Liver (tissue), 9 donors: ENCODE measurements around the gene BAG2. TPM values are rescaled to one million over a fixed set of nuclear protein-coding genes. Genes with fewer than 3 reads are reported as not detected.

Experiments used
- DNase-seq: peaks from one replicate; pipeline ENCODE4 v3.0.0-alpha.2; 2017; ENCODE audit warnings: low spot score
- H3K27ac ChIP-seq, 2 donors: one replicate each; pipeline ENCODE4 v1.7.0; 2013; ENCODE audit warnings: inconsistent platforms in 2 of 2, low read length in 2 of 2, control low read depth in 1 of 2, low read depth in 1 of 2, mild to moderate bottlenecking in 1 of 2
- H3K27me3 ChIP-seq, 4 donors: one replicate each; pipeline versions ENCODE4 v1.6.1 to v1.7.0; 2013; ENCODE audit warnings: low read length in 3 of 4, inconsistent platforms in 1 of 4, mild to moderate bottlenecking in 1 of 4, moderate library complexity in 1 of 4; ENCODE audit not compliant: control insufficient read depth in 4 of 4, insufficient read depth in 4 of 4
- H3K36me3 ChIP-seq, 4 donors: one replicate each; pipeline versions ENCODE4 v1.6.1 to v1.7.0; 2013; ENCODE audit warnings: low read length in 3 of 4, mild to moderate bottlenecking in 3 of 4, low read depth in 1 of 4, moderate library complexity in 1 of 4; ENCODE audit not compliant: control insufficient read depth in 4 of 4, insufficient read depth in 3 of 4
- H3K4me1 ChIP-seq, 4 donors: one replicate each; pipeline versions ENCODE4 v1.6.1 to v1.7.0; 2013; ENCODE audit warnings: low read length in 3 of 4, mild to moderate bottlenecking in 3 of 4, moderate library complexity in 1 of 4; ENCODE audit not compliant: control insufficient read depth in 4 of 4, insufficient read depth in 4 of 4
- H3K4me3 ChIP-seq, 3 donors: one replicate each; pipeline versions ENCODE4 v1.6.1 to v1.7.0; 2013; ENCODE audit warnings: low read length in 3 of 3, control low read depth in 1 of 3, low read depth in 1 of 3, mild to moderate bottlenecking in 1 of 3
- H3K9ac ChIP-seq, 2 donors: one replicate each; pipeline ENCODE4 v1.7.0; 2013; ENCODE audit warnings: low read length in 2 of 2, mild to moderate bottlenecking in 2 of 2, moderate library complexity in 2 of 2, control low read depth in 1 of 2, low read depth in 1 of 2
- H3K9me3 ChIP-seq, 4 donors: one replicate each; pipeline versions ENCODE4 v1.6.1 to v1.7.0; 2013; ENCODE audit warnings: low read length in 3 of 4; ENCODE audit not compliant: control insufficient read depth in 4 of 4
- ATF3 ChIP-seq: IDR thresholded peaks from 2 replicates; pipeline ENCODE4 v1.6.1; 2016; ENCODE audit warnings: antibody characterized with exemption
- EGR1 ChIP-seq, 2 donors: IDR thresholded peaks; 2 replicates each; pipeline ENCODE4 v1.6.1; 2016 to 2018; ENCODE audit warnings: antibody characterized with exemption in 2 of 2, low read depth in 2 of 2
- FOXA1 ChIP-seq: IDR thresholded peaks from 2 replicates; pipeline ENCODE4 v1.6.1; 2016; ENCODE audit warnings: antibody characterized with exemption
- FOXA2 ChIP-seq: IDR thresholded peaks from 2 replicates; pipeline ENCODE4 v1.6.1; 2016; ENCODE audit warnings: antibody characterized with exemption
- GABPA ChIP-seq, 2 donors: IDR thresholded peaks in 1 of 2; conservative IDR thresholded peaks in 1 of 2; 2 replicates each; pipeline ENCODE4 v1.6.1; 2016; ENCODE audit warnings: antibody characterized with exemption in 2 of 2, mild to moderate bottlenecking in 1 of 2, moderate library complexity in 1 of 2
- HNF4A ChIP-seq, 2 donors: conservative IDR thresholded peaks; 2 replicates each; pipeline ENCODE4 v1.6.1; 2016; ENCODE audit warnings: antibody characterized with exemption in 2 of 2, mild to moderate bottlenecking in 2 of 2
- HNF4G ChIP-seq: IDR thresholded peaks from 2 replicates; pipeline ENCODE4 v1.6.1; 2016; ENCODE audit warnings: antibody characterized with exemption
- JUND ChIP-seq, 2 donors: IDR thresholded peaks; 2 replicates each; pipeline ENCODE4 v1.6.1; 2016; ENCODE audit warnings: antibody characterized with exemption in 2 of 2
- MAX ChIP-seq: IDR thresholded peaks from 2 replicates; pipeline ENCODE4 v1.6.1; 2016; ENCODE audit warnings: antibody characterized with exemption
- NR2F2 ChIP-seq: IDR thresholded peaks from 2 replicates; pipeline ENCODE4 v1.6.1; 2016; ENCODE audit warnings: antibody characterized with exemption
- RAD21 ChIP-seq, 2 donors: IDR thresholded peaks; 2 replicates each; pipeline ENCODE4 v1.6.1; 2016; ENCODE audit warnings: antibody characterized with exemption in 2 of 2, mild to moderate bottlenecking in 2 of 2
- RXRA ChIP-seq, 2 donors: IDR thresholded peaks; 2 replicates each; pipeline ENCODE4 v1.6.1; 2017 to 2018; ENCODE audit warnings: antibody characterized with exemption in 2 of 2, mild to moderate bottlenecking in 1 of 2
- SP1 ChIP-seq: IDR thresholded peaks from 2 replicates; pipeline ENCODE4 v1.6.1; 2018; ENCODE audit warnings: antibody characterized with exemption, mild to moderate bottlenecking
- TAF1 ChIP-seq: conservative IDR thresholded peaks from 2 replicates; pipeline ENCODE4 v1.6.1; 2016; ENCODE audit warnings: antibody characterized with exemption, mild to moderate bottlenecking
- YY1 ChIP-seq: IDR thresholded peaks from 2 replicates; pipeline ENCODE4 v1.6.1; 2016; ENCODE audit warnings: antibody characterized with exemption, mild to moderate bottlenecking
- ZBTB33 ChIP-seq: IDR thresholded peaks from 2 replicates; pipeline ENCODE4 v1.6.1; 2016; ENCODE audit warnings: antibody characterized with exemption
- WGBS: extraction: QIAGEN DNeasy Blood & Tissue Kit; methylation state at CpG from one replicate; pipeline ENCODE4 v1.1.7; 2013; 5-methylcytosine and 5-hydroxymethylcytosine counted together
- polyA plus RNA-seq, 2 donors: library from polyadenylated mRNA; stranded (reverse) in 1 of 2; unstranded in 1 of 2; fragments of 200-250 nt in 1 of 2; fragments of >200 nt in 1 of 2; fragmentation: Nextera tagmentation in 1 of 2; extraction: Ambion mirVana in 1 of 2; gene quantifications; one replicate each; pipeline versions ENCODE4 v1.2.1 to v1.2.3, GENCODE V29; 2013 to 2015
- total RNA-seq, 2 donors: library from RNA; depleted of rRNA; stranded (reverse); fragments of >200 nt; gene quantifications; one replicate each; pipeline ENCODE4 v1.2.3, GENCODE V29; 2014
- TF ChIP-seq, protein P1 (sequence below): IDR thresholded peaks from 2 replicates; pipeline ENCODE4 v1.6.1; 2016; ENCODE audit warnings: antibody characterized with exemption, mild to moderate bottlenecking
- TF ChIP-seq, protein P2 (sequence below): fragments of 150-350 bp; IDR thresholded peaks from 2 replicates; pipeline ENCODE4 v1.5.1; 2017; ENCODE audit warnings: improper control_type of control experiment, low read depth, low read length; ENCODE audit not compliant: missing input control
- donor health status: healthy.
- donor health status: healthy.
- donor health status: healthy.
- donor health status: healthy.
- donor health status: healthy.

BAG2 gene
- total and polyA plus RNA-seq, 4 donors: 1.8 to 4.9 (median 3.1) TPM

- Histone ChIP-seq H3K9ac (no peak overlapping the region), H3K27ac (no peak overlapping the region), H3K4me1 (no peaks in the 10 kb centered on the region), H3K36me3 (peaks cover 0 to 30% (median 8%) of the 10 kb centered on the region in 4 donors), H3K9me3 (peaks cover 0 to 9% (median 4%) of the 10 kb centered on the region in 4 donors), H3K27me3 (no peaks in the 10 kb centered on the region), H3K4me3 (no peak overlapping the region)
- no peak for TF ChIP-seq ZBTB33
- TF ChIP-seq, protein P1, sequence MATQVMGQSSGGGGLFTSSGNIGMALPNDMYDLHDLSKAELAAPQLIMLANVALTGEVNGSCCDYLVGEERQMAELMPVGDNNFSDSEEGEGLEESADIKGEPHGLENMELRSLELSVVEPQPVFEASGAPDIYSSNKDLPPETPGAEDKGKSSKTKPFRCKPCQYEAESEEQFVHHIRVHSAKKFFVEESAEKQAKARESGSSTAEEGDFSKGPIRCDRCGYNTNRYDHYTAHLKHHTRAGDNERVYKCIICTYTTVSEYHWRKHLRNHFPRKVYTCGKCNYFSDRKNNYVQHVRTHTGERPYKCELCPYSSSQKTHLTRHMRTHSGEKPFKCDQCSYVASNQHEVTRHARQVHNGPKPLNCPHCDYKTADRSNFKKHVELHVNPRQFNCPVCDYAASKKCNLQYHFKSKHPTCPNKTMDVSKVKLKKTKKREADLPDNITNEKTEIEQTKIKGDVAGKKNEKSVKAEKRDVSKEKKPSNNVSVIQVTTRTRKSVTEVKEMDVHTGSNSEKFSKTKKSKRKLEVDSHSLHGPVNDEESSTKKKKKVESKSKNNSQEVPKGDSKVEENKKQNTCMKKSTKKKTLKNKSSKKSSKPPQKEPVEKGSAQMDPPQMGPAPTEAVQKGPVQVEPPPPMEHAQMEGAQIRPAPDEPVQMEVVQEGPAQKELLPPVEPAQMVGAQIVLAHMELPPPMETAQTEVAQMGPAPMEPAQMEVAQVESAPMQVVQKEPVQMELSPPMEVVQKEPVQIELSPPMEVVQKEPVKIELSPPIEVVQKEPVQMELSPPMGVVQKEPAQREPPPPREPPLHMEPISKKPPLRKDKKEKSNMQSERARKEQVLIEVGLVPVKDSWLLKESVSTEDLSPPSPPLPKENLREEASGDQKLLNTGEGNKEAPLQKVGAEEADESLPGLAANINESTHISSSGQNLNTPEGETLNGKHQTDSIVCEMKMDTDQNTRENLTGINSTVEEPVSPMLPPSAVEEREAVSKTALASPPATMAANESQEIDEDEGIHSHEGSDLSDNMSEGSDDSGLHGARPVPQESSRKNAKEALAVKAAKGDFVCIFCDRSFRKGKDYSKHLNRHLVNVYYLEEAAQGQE: no peak
- no peak for TF ChIP-seq MAX
- TF ChIP-seq YY1: no peak
- over 99% methylated on average over 2 of the region's 2 CpGs for WGBS
- DNase-seq: no peak
Measured at GRCh38 chr6:57162028-57162427, 10.1 kb upstream of the BAG2 start.

DNA sequence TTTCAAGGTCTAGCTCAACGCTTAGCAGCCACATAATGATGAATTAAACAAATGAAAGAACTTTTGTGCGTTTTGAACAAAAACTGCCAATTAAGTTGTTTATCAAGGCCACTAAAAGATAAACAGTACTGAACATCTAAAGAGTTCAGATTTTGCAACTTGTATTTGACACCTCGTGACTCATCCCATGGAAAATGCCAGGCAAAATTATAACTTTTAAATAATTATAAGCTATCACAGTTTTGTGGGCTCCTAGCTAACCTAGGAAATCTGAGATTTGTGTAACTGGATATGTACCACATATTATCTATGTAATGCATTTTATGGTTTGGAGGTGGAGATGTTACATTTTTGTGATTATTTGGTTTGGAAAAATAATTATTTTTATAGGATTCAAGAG is 9.6 kb upstream of the BAG2 start:
- no peak for TF ChIP-seq YY1
- no peak for TF ChIP-seq ATF3
- TF ChIP-seq RXRA (IDR thresholded peaks at IDR 0.05): no peak
- TF ChIP-seq, protein P1: no peak
- no peak for TF ChIP-seq ZBTB33
- no peak for TF ChIP-seq SP1
- no peak for TF ChIP-seq RAD21 (IDR thresholded peaks at IDR 0.05)
- TF ChIP-seq, protein P2, sequence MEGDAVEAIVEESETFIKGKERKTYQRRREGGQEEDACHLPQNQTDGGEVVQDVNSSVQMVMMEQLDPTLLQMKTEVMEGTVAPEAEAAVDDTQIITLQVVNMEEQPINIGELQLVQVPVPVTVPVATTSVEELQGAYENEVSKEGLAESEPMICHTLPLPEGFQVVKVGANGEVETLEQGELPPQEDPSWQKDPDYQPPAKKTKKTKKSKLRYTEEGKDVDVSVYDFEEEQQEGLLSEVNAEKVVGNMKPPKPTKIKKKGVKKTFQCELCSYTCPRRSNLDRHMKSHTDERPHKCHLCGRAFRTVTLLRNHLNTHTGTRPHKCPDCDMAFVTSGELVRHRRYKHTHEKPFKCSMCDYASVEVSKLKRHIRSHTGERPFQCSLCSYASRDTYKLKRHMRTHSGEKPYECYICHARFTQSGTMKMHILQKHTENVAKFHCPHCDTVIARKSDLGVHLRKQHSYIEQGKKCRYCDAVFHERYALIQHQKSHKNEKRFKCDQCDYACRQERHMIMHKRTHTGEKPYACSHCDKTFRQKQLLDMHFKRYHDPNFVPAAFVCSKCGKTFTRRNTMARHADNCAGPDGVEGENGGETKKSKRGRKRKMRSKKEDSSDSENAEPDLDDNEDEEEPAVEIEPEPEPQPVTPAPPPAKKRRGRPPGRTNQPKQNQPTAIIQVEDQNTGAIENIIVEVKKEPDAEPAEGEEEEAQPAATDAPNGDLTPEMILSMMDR: no peak
- TF ChIP-seq HNF4A (conservative IDR thresholded peaks at IDR 0.05): no peak
- TF ChIP-seq FOXA2: no peak
- no peak for TF ChIP-seq NR2F2
- no peak for TF ChIP-seq GABPA (IDR thresholded peaks at IDR 0.05 in 1 of 2, conservative IDR thresholded peaks at IDR 0.05 in 1 of 2)
- no peak for TF ChIP-seq MAX
- TF ChIP-seq TAF1: no peak
- no peak for TF ChIP-seq HNF4G
- no peak for TF ChIP-seq JUND (IDR thresholded peaks at IDR 0.05)
- TF ChIP-seq FOXA1: no peak
- TF ChIP-seq EGR1 (IDR thresholded peaks at IDR 0.05; ENCODE audit: low read depth in 2 of 2): no peak
- no peak overlapping the region for H3K27ac ChIP-seq
- H3K9ac ChIP-seq: no peak overlapping the region
- WGBS: 58% methylated on average over 3 of the region's 3 CpGs
- H3K36me3 ChIP-seq: peaks cover 0 to 32% (median 9%) of the 10 kb centered on the region in 4 donors
- H3K4me1 ChIP-seq: no peaks in the 10 kb centered on the region
- peaks cover 0 to 9% (median 4%) of the 10 kb centered on the region in 4 donors for H3K9me3 ChIP-seq
- no peaks in the 10 kb centered on the region for H3K27me3 ChIP-seq
- no peak overlapping the region for H3K4me3 ChIP-seq
- no peak for DNase-seq
